Measurements from ENCODE around the gene METTL17. TPM values are rescaled to one million over a fixed set of nuclear protein-coding genes. Genes with fewer than 3 reads are reported as not detected.

Gene METTL17
- total and polyA plus RNA-seq, 9 of the 15 experiments (the other 6 are each of a cell fraction or from before 2014, with no cell fraction given): 65.6 to 150 (median 90.0) TPM

- TF ChIP-seq VEZF1 (CRISPR knock-in tag; IDR thresholded peaks at IDR 0.05) (peak; percentile 39; the same call in 1 of the 2 replicates), ZNF583 (CRISPR knock-in tag; IDR thresholded peaks at IDR 0.05) (no peak), UBTF (IDR thresholded peaks at IDR 0.05; ENCODE audit: borderline replicate concordance in 1 of 2, low read depth in 2 of 2, low read length in 2 of 2) (0 out of 4 replicates have a peak, but pooled peaks of 1 of the 2 experiments have one; percentile 26), HDAC2 (IDR thresholded peaks at IDR 0.05) (0 out of 2 replicates have a peak, but pooled peaks have one; percentile 35), ZFP36 (IDR thresholded peaks at IDR 0.05; ENCODE audit: low read depth, low read length, partially characterized antibody) (no peak), E2F5 (CRISPR knock-in tag; IDR thresholded peaks at IDR 0.05) (no peak), ZNF24 (IDR thresholded peaks at IDR 0.05) (no peak), ZBTB7A (IDR thresholded peaks at IDR 0.05; ENCODE audit: borderline replicate concordance, control insufficient read depth, low read depth, low read length) (peak; percentile 52; the same call in 1 of the 2 replicates), C11orf30 (IDR thresholded peaks at IDR 0.05; ENCODE audit: low read depth) (peak; percentile 52), CBFA2T2 (conservative IDR thresholded peaks at IDR 0.05) (no peak), MEF2D (tag; conservative IDR thresholded peaks at IDR 0.05; ENCODE audit: low read depth) (0 out of 2 replicates have a peak, but pooled peaks have one; percentile 43), ZNF175 (CRISPR knock-in tag; IDR thresholded peaks at IDR 0.05; ENCODE audit: low read depth) (no peak), RCOR1 (IDR thresholded peaks at IDR 0.05; ENCODE audit: borderline replicate concordance in 1 of 2, low read depth in 2 of 2, low read length in 2 of 2) (peak in 1 of 2 experiments; percentile 55; a peak in 1 of 4 replicates), NCOR1 (IDR thresholded peaks at IDR 0.05) (no peak; the same call in 1 of the 2 replicates), NFIC (IDR thresholded peaks at IDR 0.05) (no peak), NFE2 (IDR thresholded peaks at IDR 0.05; ENCODE audit: low read depth) (peak; percentile 77), E2F6 (IDR thresholded peaks at IDR 0.05; ENCODE audit: borderline replicate concordance in 1 of 2, extremely low read depth in 1 of 2, insufficient read depth in 1 of 2, insufficient read length in 1 of 2, low read depth in 1 of 2, low read length in 1 of 2, poor library complexity in 1 of 2, severe bottlenecking in 1 of 2) (peak in 1 of 2 experiments; percentile 44)
- TF ChIP-seq, protein P1, sequence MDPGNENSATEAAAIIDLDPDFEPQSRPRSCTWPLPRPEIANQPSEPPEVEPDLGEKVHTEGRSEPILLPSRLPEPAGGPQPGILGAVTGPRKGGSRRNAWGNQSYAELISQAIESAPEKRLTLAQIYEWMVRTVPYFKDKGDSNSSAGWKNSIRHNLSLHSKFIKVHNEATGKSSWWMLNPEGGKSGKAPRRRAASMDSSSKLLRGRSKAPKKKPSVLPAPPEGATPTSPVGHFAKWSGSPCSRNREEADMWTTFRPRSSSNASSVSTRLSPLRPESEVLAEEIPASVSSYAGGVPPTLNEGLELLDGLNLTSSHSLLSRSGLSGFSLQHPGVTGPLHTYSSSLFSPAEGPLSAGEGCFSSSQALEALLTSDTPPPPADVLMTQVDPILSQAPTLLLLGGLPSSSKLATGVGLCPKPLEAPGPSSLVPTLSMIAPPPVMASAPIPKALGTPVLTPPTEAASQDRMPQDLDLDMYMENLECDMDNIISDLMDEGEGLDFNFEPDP (CRISPR knock-in tag; IDR thresholded peaks at IDR 0.05): no peak
- TF ChIP-seq, protein P2, sequence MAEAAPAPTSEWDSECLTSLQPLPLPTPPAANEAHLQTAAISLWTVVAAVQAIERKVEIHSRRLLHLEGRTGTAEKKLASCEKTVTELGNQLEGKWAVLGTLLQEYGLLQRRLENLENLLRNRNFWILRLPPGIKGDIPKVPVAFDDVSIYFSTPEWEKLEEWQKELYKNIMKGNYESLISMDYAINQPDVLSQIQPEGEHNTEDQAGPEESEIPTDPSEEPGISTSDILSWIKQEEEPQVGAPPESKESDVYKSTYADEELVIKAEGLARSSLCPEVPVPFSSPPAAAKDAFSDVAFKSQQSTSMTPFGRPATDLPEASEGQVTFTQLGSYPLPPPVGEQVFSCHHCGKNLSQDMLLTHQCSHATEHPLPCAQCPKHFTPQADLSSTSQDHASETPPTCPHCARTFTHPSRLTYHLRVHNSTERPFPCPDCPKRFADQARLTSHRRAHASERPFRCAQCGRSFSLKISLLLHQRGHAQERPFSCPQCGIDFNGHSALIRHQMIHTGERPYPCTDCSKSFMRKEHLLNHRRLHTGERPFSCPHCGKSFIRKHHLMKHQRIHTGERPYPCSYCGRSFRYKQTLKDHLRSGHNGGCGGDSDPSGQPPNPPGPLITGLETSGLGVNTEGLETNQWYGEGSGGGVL (CRISPR knock-in tag; IDR thresholded peaks at IDR 0.05): no peak
Measured at GRCh38 chr14:21026988-21027315, 37.2 kb downstream of the METTL17 start (continued).

All from K562 (cell line).